ENCODE data around the gene FOLR2.
"Not testable (repeated sequence)": the region's sequence is repeated elsewhere in the genome, so short reads cannot be mapped to it uniquely, and the experiment has no call there.

The FOLR2 gene

GRCh38 chr11:72216638-72217037 is at the start of gene FOLR2:
FOLR2 (plus strand) TSS chr11:72216794; CDS start chr11:72218585, 1,791 bp downstream.
- H3K4me3 ChIP-seq (ENCODE audit: low read length): no peak within 1 kb of the TSS

GRCh38 chr11:72169046-72169555 is 47.5 kb upstream of the FOLR2 start:
- not testable (repeated sequence) for H3K27me3 ChIP-seq (ENCODE audit: control insufficient read depth, insufficient read depth, low read length); H3K9ac ChIP-seq (ENCODE audit: low read length); H3K36me3 ChIP-seq (ENCODE audit: control insufficient read depth, insufficient read depth, low read length); H3K4me1 ChIP-seq (ENCODE audit: control insufficient read depth, insufficient read depth, low read length); H3K4me3 ChIP-seq (ENCODE audit: low read length); H3K9me3 ChIP-seq (ENCODE audit: control insufficient read depth, low read length)

More at GRCh38 chr11:72216638-72217037, at the start of gene FOLR2:
- Histone ChIP-seq H3K27me3 (ENCODE audit: control insufficient read depth, insufficient read depth, low read length) (peaks cover 9% of the 10 kb centered on the region), H3K4me1 (ENCODE audit: control insufficient read depth, insufficient read depth, low read length) (no peaks in the 10 kb centered on the region), H3K36me3 (ENCODE audit: control insufficient read depth, insufficient read depth, low read length) (no peaks in the 10 kb centered on the region), H3K9me3 (ENCODE audit: control insufficient read depth, low read length) (no peaks in the 10 kb centered on the region), H3K9ac (ENCODE audit: low read length) (no peak within 1 kb of the TSS)

GRCh38 chr11:72169754-72170153 is 46.8 kb upstream of the FOLR2 start:
- not testable (repeated sequence) for H3K27me3 ChIP-seq (ENCODE audit: control insufficient read depth, insufficient read depth, low read length); H3K4me3 ChIP-seq (ENCODE audit: low read length); H3K9ac ChIP-seq (ENCODE audit: low read length); H3K9me3 ChIP-seq (ENCODE audit: control insufficient read depth, low read length); H3K36me3 ChIP-seq (ENCODE audit: control insufficient read depth, insufficient read depth, low read length); H3K4me1 ChIP-seq (ENCODE audit: control insufficient read depth, insufficient read depth, low read length)

- not testable (repeated sequence) for H3K27me3 ChIP-seq (ENCODE audit: control insufficient read depth, insufficient read depth, low read length); H3K4me1 ChIP-seq (ENCODE audit: control insufficient read depth, insufficient read depth, low read length); H3K9me3 ChIP-seq (ENCODE audit: control insufficient read depth, low read length); H3K4me3 ChIP-seq (ENCODE audit: low read length); H3K36me3 ChIP-seq (ENCODE audit: control insufficient read depth, insufficient read depth, low read length); H3K9ac ChIP-seq (ENCODE audit: low read length)
Observed at GRCh38 chr11:72172043-72172442, 44.6 kb upstream of the FOLR2 start.

- H3K9ac ChIP-seq (ENCODE audit: low read length): no peak overlapping the region
- no peaks in the 10 kb centered on the region for H3K27me3 ChIP-seq (ENCODE audit: control insufficient read depth, insufficient read depth, low read length)
- no peak overlapping the region for H3K4me3 ChIP-seq (ENCODE audit: low read length)
- peaks cover 5% of the 10 kb centered on the region for H3K4me1 ChIP-seq (ENCODE audit: control insufficient read depth, insufficient read depth, low read length)
- H3K9me3 ChIP-seq (ENCODE audit: control insufficient read depth, low read length): no peaks in the 10 kb centered on the region
- no peaks in the 10 kb centered on the region for H3K36me3 ChIP-seq (ENCODE audit: control insufficient read depth, insufficient read depth, low read length)
Observed at GRCh38 chr11:72173291-72173690, 43.3 kb upstream of the FOLR2 start.

- H3K4me1 ChIP-seq (ENCODE audit: control insufficient read depth, insufficient read depth, low read length): peaks cover 5% of the 10 kb centered on the region
- H3K4me3 ChIP-seq (ENCODE audit: low read length): no peak overlapping the region
- no peak overlapping the region for H3K9ac ChIP-seq (ENCODE audit: low read length)
- H3K27me3 ChIP-seq (ENCODE audit: control insufficient read depth, insufficient read depth, low read length): no peaks in the 10 kb centered on the region
- H3K9me3 ChIP-seq (ENCODE audit: control insufficient read depth, low read length): no peaks in the 10 kb centered on the region
- no peaks in the 10 kb centered on the region for H3K36me3 ChIP-seq (ENCODE audit: control insufficient read depth, insufficient read depth, low read length)
Observed at GRCh38 chr11:72174302-72175070, 42.1 kb upstream of the FOLR2 start.

GRCh38 chr11:72177656-72178055 is 38.9 kb upstream of the FOLR2 start:
- no peaks in the 10 kb centered on the region for H3K9me3 ChIP-seq (ENCODE audit: control insufficient read depth, low read length)

GRCh38 chr11:72179049-72179803 is 37.4 kb upstream of the FOLR2 start:
- H3K9me3 ChIP-seq (ENCODE audit: control insufficient read depth, low read length): no peaks in the 10 kb centered on the region
- no peak overlapping the region for H3K4me3 ChIP-seq (ENCODE audit: low read length)
- H3K4me1 ChIP-seq (ENCODE audit: control insufficient read depth, insufficient read depth, low read length): peaks cover 5% of the 10 kb centered on the region
- H3K9ac ChIP-seq (ENCODE audit: low read length): no peak overlapping the region
- H3K36me3 ChIP-seq (ENCODE audit: control insufficient read depth, insufficient read depth, low read length): no peaks in the 10 kb centered on the region
- H3K27me3 ChIP-seq (ENCODE audit: control insufficient read depth, insufficient read depth, low read length): peaks cover 8% of the 10 kb centered on the region

More at GRCh38 chr11:72177656-72178055, 38.9 kb upstream of the FOLR2 start:
- Histone ChIP-seq H3K36me3 (ENCODE audit: control insufficient read depth, insufficient read depth, low read length) (no peaks in the 10 kb centered on the region), H3K4me3 (ENCODE audit: low read length) (no peak overlapping the region), H3K27me3 (ENCODE audit: control insufficient read depth, insufficient read depth, low read length) (peaks cover 8% of the 10 kb centered on the region), H3K4me1 (ENCODE audit: control insufficient read depth, insufficient read depth, low read length) (peaks cover 5% of the 10 kb centered on the region), H3K9ac (ENCODE audit: low read length) (no peak overlapping the region)

GRCh38 chr11:72179804-72180396 is 36.7 kb upstream of the FOLR2 start:
- Histone ChIP-seq H3K4me3 (ENCODE audit: low read length) (no peak overlapping the region), H3K27me3 (ENCODE audit: control insufficient read depth, insufficient read depth, low read length) (peaks cover 8% of the 10 kb centered on the region), H3K36me3 (ENCODE audit: control insufficient read depth, insufficient read depth, low read length) (no peaks in the 10 kb centered on the region), H3K4me1 (ENCODE audit: control insufficient read depth, insufficient read depth, low read length) (no peaks in the 10 kb centered on the region), H3K9ac (ENCODE audit: low read length) (no peak overlapping the region), H3K9me3 (ENCODE audit: control insufficient read depth, low read length) (no peaks in the 10 kb centered on the region)

- not testable (repeated sequence) for H3K27me3 ChIP-seq (ENCODE audit: control insufficient read depth, insufficient read depth, low read length); H3K4me3 ChIP-seq (ENCODE audit: low read length); H3K9me3 ChIP-seq (ENCODE audit: control insufficient read depth, low read length); H3K9ac ChIP-seq (ENCODE audit: low read length); H3K4me1 ChIP-seq (ENCODE audit: control insufficient read depth, insufficient read depth, low read length); H3K36me3 ChIP-seq (ENCODE audit: control insufficient read depth, insufficient read depth, low read length)
Observed at GRCh38 chr11:72180892-72181552, 35.6 kb upstream of the FOLR2 start.

- H3K4me3 ChIP-seq (ENCODE audit: low read length); H3K27me3 ChIP-seq (ENCODE audit: control insufficient read depth, insufficient read depth, low read length); H3K9me3 ChIP-seq (ENCODE audit: control insufficient read depth, low read length); H3K4me1 ChIP-seq (ENCODE audit: control insufficient read depth, insufficient read depth, low read length); H3K9ac ChIP-seq (ENCODE audit: low read length); H3K36me3 ChIP-seq (ENCODE audit: control insufficient read depth, insufficient read depth, low read length): not testable (repeated sequence)
Observed at GRCh38 chr11:72181553-72181958, 35.0 kb upstream of the FOLR2 start.

- H3K4me1 ChIP-seq (ENCODE audit: control insufficient read depth, insufficient read depth, low read length): no peaks in the 10 kb centered on the region
- H3K4me3 ChIP-seq (ENCODE audit: low read length): no peak overlapping the region
- no peaks in the 10 kb centered on the region for H3K36me3 ChIP-seq (ENCODE audit: control insufficient read depth, insufficient read depth, low read length)
- H3K9ac ChIP-seq (ENCODE audit: low read length): no peak overlapping the region
- no peaks in the 10 kb centered on the region for H3K27me3 ChIP-seq (ENCODE audit: control insufficient read depth, insufficient read depth, low read length)
- no peaks in the 10 kb centered on the region for H3K9me3 ChIP-seq (ENCODE audit: control insufficient read depth, low read length)
Observed at GRCh38 chr11:72188267-72188666, 28.3 kb upstream of the FOLR2 start.
